K562 (cell line): ENCODE data around the gene PI4KA. TPM values are rescaled to one million over a fixed set of nuclear protein-coding genes. Genes with fewer than 3 reads are reported as not detected.
A peak's percentile ranks its signal among the peaks of the same experiment; 100 is the strongest.

Experiments used
- CEBPG ChIP-seq, 3 experiments: fragments of 200-800 bp in 1 of 3; sonication (Bioruptor generic) in 1 of 3; sonication (generic) in 1 of 3; formaldehyde crosslinking in 1 of 3; IDR thresholded peaks in 2 of 3; conservative IDR thresholded peaks in 1 of 3; 2 replicates each; pipeline versions ENCODE4 v1.6.1 to v1.8.0; 2016 to 2022; ENCODE audit warnings: missing compliant biosample characterization in 2 of 3, missing genetic modification characterization in 2 of 3, mild to moderate bottlenecking in 1 of 3, missing genetic modification reagents in 1 of 3
- CHCHD3 ChIP-seq: fragments of 250-450 bp; sonication (Bioruptor Pico); IDR thresholded peaks from 2 replicates; pipeline ENCODE4 v2.1.2; 2022; ENCODE audit warnings: mild to moderate bottlenecking
- GABPA ChIP-seq: fragments of 200-800 bp; sonication (Bioruptor generic); conservative IDR thresholded peaks from 2 replicates; pipeline ENCODE4 v1.6.1; 2016; ENCODE audit warnings: low read depth, missing genetic modification characterization, missing compliant biosample characterization
- HMG20B ChIP-seq: fragments of 250-450 bp; sonication (Bioruptor Pico); IDR thresholded peaks from 2 replicates; pipeline ENCODE4 v1.5.0; 2021; ENCODE audit warnings: mild to moderate bottlenecking
- KLF6 ChIP-seq: fragments of 250-450 bp; sonication (Bioruptor Pico); IDR thresholded peaks from 2 replicates; pipeline ENCODE4 v1.4.0; 2020; ENCODE audit warnings: mild to moderate bottlenecking, moderate library complexity, borderline replicate concordance
- NONO ChIP-seq, 2 experiments: fragments of 200-400 bp in 1 of 2; fragments of 450-650 bp in 1 of 2; formaldehyde crosslinking in 1 of 2; IDR thresholded peaks; 2 replicates each; pipeline ENCODE4 v1.6.1; 2017; ENCODE audit warnings: low read depth in 2 of 2, mild to moderate bottlenecking in 2 of 2, moderate library complexity in 2 of 2, low read length in 1 of 2
- POLR2A ChIP-seq: fragments of 450-650 bp; conservative IDR thresholded peaks from 2 replicates; pipeline ENCODE4 v1.6.1; 2016
- PTBP1 ChIP-seq: fragments of 200-400 bp; formaldehyde crosslinking; IDR thresholded peaks from 2 replicates; pipeline ENCODE4 v1.6.1; 2017; ENCODE audit warnings: low read depth, low read length
- RBM39 ChIP-seq: fragments of 200-400 bp; formaldehyde crosslinking; optimal IDR thresholded peaks from 2 replicates; pipeline ENCODE3; 2018; ENCODE audit warnings: low read depth, low read length
- REST ChIP-seq, 2 experiments: fragments of 450-650 bp; formaldehyde crosslinking in 1 of 2; IDR thresholded peaks; 2 replicates each; pipeline versions ENCODE4 v1.4.0 to v1.6.1; 2014 to 2020; ENCODE audit warnings: mild to moderate bottlenecking in 2 of 2, borderline replicate concordance in 1 of 2, low read depth in 1 of 2
- SMAD1 ChIP-seq: fragments of 150-350 bp; IDR thresholded peaks from 2 replicates; pipeline ENCODE4 v1.6.1; 2014; ENCODE audit warnings: low read length, low read depth; ENCODE audit not compliant: partially characterized antibody
- SREBF2 ChIP-seq: sonication (generic); formaldehyde crosslinking; IDR thresholded peaks from 2 replicates; pipeline ENCODE4 v1.4.0; 2020; ENCODE audit warnings: mild to moderate bottlenecking, missing genetic modification reagents
- TCFL5 ChIP-seq: fragments of 250-450 bp; sonication (Bioruptor Pico); conservative IDR thresholded peaks from 2 replicates; pipeline ENCODE4 v1.6.1; 2021; ENCODE audit warnings: mild to moderate bottlenecking, moderate library complexity, matching md5 sums
- THRB ChIP-seq: fragments of 450-650 bp; formaldehyde crosslinking; conservative IDR thresholded peaks from 2 replicates; pipeline ENCODE4 v1.4.0; 2022; ENCODE audit warnings: mild to moderate bottlenecking, missing genetic modification characterization
- U2AF1 ChIP-seq: fragments of 200-400 bp; formaldehyde crosslinking; optimal IDR thresholded peaks from 2 replicates; pipeline ENCODE3; 2017; ENCODE audit warnings: mild to moderate bottlenecking, low read depth, low read length, moderate library complexity
- XRCC4 ChIP-seq: IDR thresholded peaks from one replicate; pipeline ENCODE4 v1.6.1; 2011; ENCODE audit not compliant: insufficient read depth, insufficient read length; ENCODE audit errors: extremely low read depth
- ZNF224 ChIP-seq: sonication (generic); formaldehyde crosslinking; IDR thresholded peaks from 2 replicates; pipeline ENCODE4 v1.8.0; 2022; ENCODE audit warnings: mild to moderate bottlenecking, missing genetic modification reagents
- ZNF3 ChIP-seq: fragments of 250-450 bp; sonication (Bioruptor Pico); IDR thresholded peaks from 2 replicates; pipeline ENCODE4 v1.5.0; 2021; ENCODE audit warnings: mild to moderate bottlenecking, moderate library complexity
- ZNF431 ChIP-seq: sonication (generic); formaldehyde crosslinking; IDR thresholded peaks from 2 replicates; pipeline ENCODE4 v1.8.0; 2022; ENCODE audit warnings: mild to moderate bottlenecking, missing genetic modification reagents
- ZNF586 ChIP-seq: fragments of 450-650 bp; formaldehyde crosslinking; conservative IDR thresholded peaks from 2 replicates; pipeline ENCODE4 v1.4.0; 2020; ENCODE audit warnings: mild to moderate bottlenecking, moderate library complexity
- polyA plus RNA-seq, 8 experiments: library from polyadenylated mRNA; depleted of rRNA in 4 of 8; stranded (reverse) in 5 of 8; unstranded in 3 of 8; fragments of >200 nt; fragmentation: Nextera tagmentation in 2 of 8; fragmentation: Illumina TruSeq in 1 of 8; extraction: Ambion mirVana in 2 of 8; extraction: Trizol in 1 of 8; gene quantifications; 2 replicates each; pipeline versions ENCODE4 v1.2.1 to v1.2.3, GENCODE V29; 2011 to 2014; ENCODE audit warnings: inconsistent platforms in 1 of 8, missing spikeins in 1 of 8
- total RNA-seq, 7 experiments: library from RNA; depleted of rRNA in 6 of 7; stranded (reverse); fragments of >200 nt in 6 of 7; fragmentation: Illumina TruSeq in 2 of 7; extraction: Trizol in 2 of 7; gene quantifications; 2 replicates each; pipeline versions ENCODE4 v1.2.1 to v1.2.3, GENCODE V29; 2011 to 2021; ENCODE audit warnings: low replicate concordance in 1 of 7

Gene PI4KA
- total and polyA plus RNA-seq, 9 of the 15 experiments (the other 6 are each of a cell fraction or from before 2014, with no cell fraction given) = 7.3 to 187 (median 84.7) TPM

- TF ChIP-seq REST (IDR thresholded peaks at IDR 0.05; ENCODE audit: borderline replicate concordance) = no peak
- no peak for TF ChIP-seq REST (CRISPR knock-in tag; IDR thresholded peaks at IDR 0.05; ENCODE audit: low read depth)
- no peak for TF ChIP-seq ZNF224 (CRISPR knock-in tag)
- no peak for TF ChIP-seq ZNF586 (CRISPR knock-in tag)
- TF ChIP-seq SREBF2 (CRISPR knock-in tag) = no peak
- TF ChIP-seq GABPA = no peak
- 0 out of 2 replicates have a peak, but pooled peaks have one; percentile 41 for TF ChIP-seq PTBP1
- no peak for TF ChIP-seq KLF6 (CRISPR knock-in tag)
- TF ChIP-seq THRB (CRISPR knock-in tag) = no peak; the same call in 1 of the 2 replicates
- no peak for TF ChIP-seq RBM39
- no peak for TF ChIP-seq NONO (IDR thresholded peaks at IDR 0.05; ENCODE audit: low read depth in 2 of 2, low read length in 1 of 2)
- TF ChIP-seq HMG20B = no peak
- TF ChIP-seq CHCHD3 (CRISPR knock-in tag) = no peak
- TF ChIP-seq TCFL5 (CRISPR knock-in tag) = no peak
- no peak for TF ChIP-seq XRCC4
- no peak for TF ChIP-seq U2AF1
- TF ChIP-seq ZNF3 (CRISPR knock-in tag) = no peak
- TF ChIP-seq CEBPG (CRISPR knock-in tag; IDR thresholded peaks at IDR 0.05) = no peak
- no peak for TF ChIP-seq CEBPG (tag; conservative IDR thresholded peaks at IDR 0.05 in 1 of 2, IDR thresholded peaks at IDR 0.05 in 1 of 2)
- no peak for TF ChIP-seq ZNF431
- no peak for TF ChIP-seq SMAD1
- TF ChIP-seq POLR2A = 0 out of 2 replicates have a peak, but pooled peaks have one; percentile 37
Observed at GRCh38 chr22:20815477-20816050, 43.0 kb downstream of the PI4KA start (continued).
